A375 (cell line): ENCODE data around the gene C1QTNF3. TPM values are rescaled to one million over a fixed set of nuclear protein-coding genes. Genes with fewer than 3 reads are reported as not detected.

Experiments used
- small RNA-seq: library from RNA; depleted of rRNA; stranded (forward); fragments of <200 nt; gene quantifications from one replicate; pipeline ENCODE3, GENCODE V24; 2014
- total RNA-seq: library from RNA; depleted of rRNA; stranded (reverse); fragments of >200 nt; shearing (Covaris generic); gene quantifications from 2 replicates; pipeline ENCODE4 v1.2.3, GENCODE V29; 2014; rRNA removed

C1QTNF3 gene, protein sequence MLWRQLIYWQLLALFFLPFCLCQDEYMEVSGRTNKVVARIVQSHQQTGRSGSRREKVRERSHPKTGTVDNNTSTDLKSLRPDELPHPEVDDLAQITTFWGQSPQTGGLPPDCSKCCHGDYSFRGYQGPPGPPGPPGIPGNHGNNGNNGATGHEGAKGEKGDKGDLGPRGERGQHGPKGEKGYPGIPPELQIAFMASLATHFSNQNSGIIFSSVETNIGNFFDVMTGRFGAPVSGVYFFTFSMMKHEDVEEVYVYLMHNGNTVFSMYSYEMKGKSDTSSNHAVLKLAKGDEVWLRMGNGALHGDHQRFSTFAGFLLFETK
- total RNA-seq = 2.3 and 2.8 TPM in 2 replicates

DNA sequence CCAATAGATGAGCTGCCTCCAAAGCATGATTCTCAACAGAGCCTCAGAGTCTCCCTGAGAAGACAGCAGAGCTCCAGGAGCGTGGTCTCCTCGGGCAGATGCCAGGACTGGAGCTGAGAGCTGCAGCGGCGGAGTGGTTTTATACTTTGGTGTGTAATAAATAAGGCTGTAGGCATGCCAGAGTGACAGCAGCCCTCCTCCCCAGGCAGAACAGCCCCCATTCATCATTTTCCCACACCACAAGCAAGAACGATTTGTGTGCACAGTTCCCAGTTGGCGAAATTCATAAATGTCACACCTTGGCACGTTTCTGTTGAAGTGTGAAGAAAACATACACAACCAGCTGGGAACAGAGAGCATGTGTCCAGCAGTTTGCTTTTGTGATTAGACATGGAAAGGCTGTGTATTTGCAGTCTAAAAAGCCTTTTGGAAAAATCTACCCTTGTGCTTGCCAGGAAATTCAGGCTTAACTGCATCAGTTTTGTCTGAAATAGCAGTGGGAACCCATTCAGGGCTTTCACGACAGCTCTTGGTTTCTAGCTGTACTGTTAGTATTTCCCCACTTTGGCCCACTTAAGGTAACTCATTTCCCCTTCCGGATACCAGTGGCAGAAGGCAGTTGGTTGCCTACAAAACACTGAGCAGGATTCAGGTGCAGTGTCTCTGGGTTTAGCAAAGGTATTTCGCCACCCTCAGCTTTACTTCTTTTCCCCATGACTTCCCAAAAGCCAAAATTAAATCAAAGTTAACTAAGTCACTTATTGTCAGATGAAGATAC lies at the start of gene C1QTNF3:
Gene C1QTNF3 (minus strand): TSS at position 115 of the 778 bp plus-strand sequence. CDS start 88 bp downstream, at position 27.

DNA sequence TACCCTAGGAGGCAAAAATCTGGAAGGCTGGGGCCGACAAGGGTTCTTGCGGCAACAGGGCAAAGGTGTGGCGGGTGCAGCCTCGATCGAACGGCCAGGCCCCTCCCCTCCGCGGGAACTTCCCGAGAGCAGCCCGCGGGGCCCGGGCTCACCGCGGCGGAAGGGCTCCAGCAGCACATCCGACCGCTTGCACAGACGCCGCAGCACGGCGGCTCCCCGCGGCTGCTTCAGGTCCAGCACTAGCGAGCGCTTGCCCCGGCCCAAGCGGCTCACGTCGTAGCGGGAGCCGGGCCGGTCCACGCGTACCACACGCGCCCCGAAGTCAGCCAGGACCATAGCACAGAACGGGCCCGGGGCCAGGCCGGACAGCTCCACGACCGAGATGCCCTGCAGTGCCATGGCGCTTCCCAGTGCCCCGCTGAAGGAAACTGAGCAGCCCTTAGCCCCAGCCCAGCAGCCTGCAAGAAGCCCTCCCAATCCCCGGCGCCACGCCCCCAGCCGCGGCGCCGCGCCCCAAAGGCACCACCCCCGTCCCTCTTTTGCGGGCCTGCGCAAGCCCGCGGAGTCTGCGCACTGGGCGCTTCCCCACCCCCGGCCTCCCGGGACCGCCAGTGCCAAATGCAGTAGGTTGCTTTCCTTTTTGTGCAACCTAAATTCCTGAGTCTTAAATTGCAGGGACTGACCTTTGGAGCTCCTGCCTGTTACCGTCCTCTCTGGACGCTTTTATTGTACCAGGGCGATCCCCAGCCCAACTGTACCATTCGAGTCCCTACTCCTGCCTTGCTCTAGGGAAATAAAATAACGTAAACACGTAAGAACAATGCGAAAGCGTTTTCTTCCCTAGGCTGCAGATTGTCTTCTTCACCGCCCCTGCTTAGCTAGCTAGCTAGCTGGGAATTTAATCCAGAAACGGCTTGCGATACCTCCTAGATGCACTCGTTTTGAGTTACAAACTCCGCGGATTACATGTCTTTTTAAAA lies 35.1 kb downstream of the C1QTNF3 start, which contains the start of gene AMACR:
Gene AMACR (minus strand): TSS at position 430 of the 980 bp plus-strand sequence. CDS start 31 bp downstream, at position 399.

DNA sequence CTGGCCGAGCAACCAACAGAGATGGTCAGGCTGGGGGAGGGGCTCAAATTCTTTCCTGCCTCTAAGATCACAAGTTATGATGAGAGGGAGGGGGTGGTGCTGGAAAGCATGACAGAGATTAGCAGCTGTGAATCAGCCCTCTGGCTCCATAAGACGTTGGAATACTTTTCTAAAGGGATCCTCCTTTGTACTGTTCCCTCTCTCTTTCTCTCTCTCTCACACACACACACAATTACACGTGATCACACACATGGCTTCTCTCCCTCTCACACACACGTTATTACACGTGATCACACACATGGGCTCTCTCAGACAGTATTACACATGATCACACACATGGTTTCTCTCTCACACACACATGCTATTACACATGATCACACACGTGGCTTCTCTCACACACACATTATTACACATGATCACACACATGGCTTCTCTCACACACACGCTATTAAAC lies 58.3 kb downstream of the C1QTNF3 start, which contains the start of gene SLC45A2:
Gene SLC45A2 (minus strand): TSS at position 23 of the 454 bp plus-strand sequence. CDS start 110 bp downstream, outside the sequence.

Small RNA genes lying within 50 kb of the gene (small RNA-seq; reads per million reads assigned to genes)
- gene AC139783.1 = not detected

Other genes with a start within 250 kb of the C1QTNF3 start
- gene ADAMTS12, start 151.2 kb downstream of the C1QTNF3 start, total RNA-seq = 15.2 and 15.6 TPM in 2 replicates
- gene RXFP3, start 106.8 kb downstream of the C1QTNF3 start, total RNA-seq = 0.05 TPM in 1 of 2 replicates, not detected in the other
- 0.49 and 0.69 TPM in 2 replicates for gene SLC45A2, start 58.5 kb downstream of the C1QTNF3 start, total RNA-seq
- 42.8 and 49.8 TPM in 2 replicates for gene AMACR, start 35.2 kb downstream of the C1QTNF3 start, total RNA-seq